ENCODE results near the gene CCDC134. TPM values are rescaled to one million over a fixed set of nuclear protein-coding genes. Genes with fewer than 3 reads are reported as not detected.

CCDC134 gene
- total and polyA plus RNA-seq, 9 of the 15 experiments (the other 6 are each of a cell fraction or from before 2014, with no cell fraction given) = 0.56 to 11.9 (median 5.3) TPM

- no TSS peak for BruUV-seq (replicated peaks)
- no peak overlapping the region for H2AFZ ChIP-seq (ENCODE audit: low read depth, low read length)
- no peaks in the 10 kb centered on the region for H3K9me1 ChIP-seq (ENCODE audit: control insufficient read depth, insufficient read depth, low read length)
- no peaks in the 10 kb centered on the region for H3K9me3 ChIP-seq (replicated peaks; ENCODE audit: control insufficient read depth, insufficient read depth, low read depth, low read length)
- no peak overlapping the region for H3K9ac ChIP-seq (ENCODE audit: insufficient read depth in 1 of 2, low read depth in 2 of 2, low read length in 2 of 2)
- intact Hi-C loops (cut with micrococcal nuclease) (no loop called here), in situ Hi-C loops (cut with MboI) (no loop called here)
- H3K27ac ChIP-seq (ENCODE audit: extremely low read depth, low read depth, low read length) = no peak overlapping the region
- no peaks in the 10 kb centered on the region for H3K79me2 ChIP-seq (ENCODE audit: control insufficient read depth, insufficient read depth, low read length)
- TF ChIP-seq ATF3 (IDR thresholded peaks at IDR 0.05) = 0 out of 2 replicates have a peak, but pooled peaks have one; percentile 7
- no peak for TF ChIP-seq ATF3 (CRISPR knock-in tag; conservative IDR thresholded peaks at IDR 0.05)
- TF ChIP-seq BHLHE40 (IDR thresholded peaks at IDR 0.05; ENCODE audit: low read length) = no peak
- peak; percentile 38 to 68; a peak in 3 of 4 replicates for TF ChIP-seq KDM1A (IDR thresholded peaks at IDR 0.05)
- TF ChIP-seq CBFA2T3 (IDR thresholded peaks at IDR 0.05) = peak; percentile 45
- no peak overlapping the region for H3K4me3 ChIP-seq
- DNase-seq (ENCODE audit: extremely low read depth in 1 of 4, low spot score in 3 of 4) (no peak), ATAC-seq (no peak), FAIRE-seq (no peak)
- ChIA-PET POLR2A (no interaction called here), CTCF (ENCODE audit: low intra/inter-chr PET ratio) (no interaction called here)
- H3K27me3 ChIP-seq (ENCODE audit: control insufficient read depth in 2 of 2, insufficient read depth in 2 of 2, low read length in 2 of 2) = peaks cover 0 to 1% of the 10 kb centered on the region in 2 experiments; a peak in 1 of 5 replicates
- no peaks in the 10 kb centered on the region for H3K4me1 ChIP-seq (replicated peaks in 1 of 2; ENCODE audit: control insufficient read depth in 2 of 2, insufficient read depth in 2 of 2, low read length in 2 of 2)
- H4K20me1 ChIP-seq (replicated peaks; ENCODE audit: control insufficient read depth, insufficient read depth, low read length) = no peaks in the 10 kb centered on the region
- H3K4me2 ChIP-seq (ENCODE audit: insufficient read depth, low read length) = no peak overlapping the region
- no peaks in the 10 kb centered on the region for H3K36me3 ChIP-seq (ENCODE audit: control insufficient read depth, insufficient read depth, low read length)
These were observed 27.8 kb upstream of the CCDC134 start for GRCh38 chr22:41772645-41773044.

GRCh38 chr22:41775338-41775737 is 25.1 kb upstream of the CCDC134 start:
- Histone ChIP-seq H3K27me3 (ENCODE audit: control insufficient read depth in 2 of 2, insufficient read depth in 2 of 2, low read length in 2 of 2) (no peaks in the 10 kb centered on the region), H3K4me1 (replicated peaks in 1 of 2; ENCODE audit: control insufficient read depth in 2 of 2, insufficient read depth in 2 of 2, low read length in 2 of 2) (no peaks in the 10 kb centered on the region), H3K9ac (ENCODE audit: insufficient read depth in 1 of 2, low read depth in 2 of 2, low read length in 2 of 2) (no peak overlapping the region), H3K9me3 (replicated peaks; ENCODE audit: control insufficient read depth, insufficient read depth, low read depth, low read length) (no peaks in the 10 kb centered on the region), H3K36me3 (ENCODE audit: control insufficient read depth, insufficient read depth, low read length) (no peaks in the 10 kb centered on the region), H2AFZ (ENCODE audit: low read depth, low read length) (no peak overlapping the region), H4K20me1 (replicated peaks; ENCODE audit: control insufficient read depth, insufficient read depth, low read length) (no peaks in the 10 kb centered on the region), H3K79me2 (ENCODE audit: control insufficient read depth, insufficient read depth, low read length) (no peaks in the 10 kb centered on the region), H3K4me3 (no peak overlapping the region), H3K4me2 (ENCODE audit: insufficient read depth, low read length) (no peak overlapping the region), H3K9me1 (ENCODE audit: control insufficient read depth, insufficient read depth, low read length) (no peaks in the 10 kb centered on the region), H3K27ac (ENCODE audit: extremely low read depth, low read depth, low read length) (no peak overlapping the region)
- TF ChIP-seq GTF2F1 (IDR thresholded peaks at IDR 0.05; ENCODE audit: low read depth, low read length) (no peak), PHB2 (IDR thresholded peaks at IDR 0.05; ENCODE audit: low read depth) (no peak), MTA3 (IDR thresholded peaks at IDR 0.05; ENCODE audit: borderline replicate concordance) (no peak), FUS (optimal IDR thresholded peaks at IDR 0.05; ENCODE audit: low read depth, low read length) (no peak), LEF1 (IDR thresholded peaks at IDR 0.05) (no peak), HIVEP1 (CRISPR knock-in tag; IDR thresholded peaks at IDR 0.05) (no peak), PRDM10 (IDR thresholded peaks at IDR 0.05; ENCODE audit: partially characterized antibody) (peak; percentile 70), ZNF511 (CRISPR knock-in tag; IDR thresholded peaks at IDR 0.05) (no peak), GTF2E2 (tag; IDR thresholded peaks at IDR 0.05) (no peak)
- in situ Hi-C loops (cut with MboI) (no loop called here), intact Hi-C loops (cut with micrococcal nuclease) (no loop called here)
- BruUV-seq (replicated peaks) = no TSS peak
- no peak for FAIRE-seq
- 17% methylated on average over 2 of the region's 5 CpGs for whole genome bisulfite sequencing (ENCODE audit: insufficient coverage, low coverage, missing lambda C conversion rate)
- ATAC-seq = no peak
- CTCF ChIA-PET (ENCODE audit: low intra/inter-chr PET ratio) = no interaction called here
- no peak for DNase-seq (ENCODE audit: extremely low read depth in 1 of 4, low spot score in 3 of 4)
- POLR2A ChIA-PET = interaction anchor here (0.6 to 0.9 kb wide), 2 partner anchors 23 to 71 kb away, joined by 3 read pairs; no protein-coding TSS in a partner anchor

Data from K562 (cell line).